Midbrain (tissue), 1 donor: Measurements from ENCODE around the gene VIPR2.

Source experiments
- DNase-seq: peaks from one replicate; lab custom pipeline; 2025; lab: John Stamatoyannopoulos, UW

VIPR2 gene

DNA sequence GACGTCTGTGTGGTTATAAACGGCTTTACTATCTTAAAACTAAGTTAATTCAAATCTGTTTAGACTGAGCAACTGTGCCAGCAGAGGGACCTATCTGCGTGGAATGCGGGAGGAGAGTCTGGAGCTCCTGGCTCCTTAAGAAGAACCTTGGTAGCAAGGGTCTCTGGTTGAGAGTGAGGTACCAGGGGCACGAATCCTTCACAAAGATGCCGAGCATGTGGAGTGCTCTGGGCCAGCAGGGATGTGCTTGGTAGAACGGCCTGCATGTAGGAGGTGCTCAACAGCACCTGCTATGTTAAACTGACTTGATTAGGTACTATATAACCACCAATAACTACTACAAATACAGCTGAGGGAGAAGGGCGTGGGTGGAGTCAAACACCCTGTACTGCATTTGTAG lies 102.6 kb downstream of the VIPR2 start:
- DNase-seq = no peak

DNA sequence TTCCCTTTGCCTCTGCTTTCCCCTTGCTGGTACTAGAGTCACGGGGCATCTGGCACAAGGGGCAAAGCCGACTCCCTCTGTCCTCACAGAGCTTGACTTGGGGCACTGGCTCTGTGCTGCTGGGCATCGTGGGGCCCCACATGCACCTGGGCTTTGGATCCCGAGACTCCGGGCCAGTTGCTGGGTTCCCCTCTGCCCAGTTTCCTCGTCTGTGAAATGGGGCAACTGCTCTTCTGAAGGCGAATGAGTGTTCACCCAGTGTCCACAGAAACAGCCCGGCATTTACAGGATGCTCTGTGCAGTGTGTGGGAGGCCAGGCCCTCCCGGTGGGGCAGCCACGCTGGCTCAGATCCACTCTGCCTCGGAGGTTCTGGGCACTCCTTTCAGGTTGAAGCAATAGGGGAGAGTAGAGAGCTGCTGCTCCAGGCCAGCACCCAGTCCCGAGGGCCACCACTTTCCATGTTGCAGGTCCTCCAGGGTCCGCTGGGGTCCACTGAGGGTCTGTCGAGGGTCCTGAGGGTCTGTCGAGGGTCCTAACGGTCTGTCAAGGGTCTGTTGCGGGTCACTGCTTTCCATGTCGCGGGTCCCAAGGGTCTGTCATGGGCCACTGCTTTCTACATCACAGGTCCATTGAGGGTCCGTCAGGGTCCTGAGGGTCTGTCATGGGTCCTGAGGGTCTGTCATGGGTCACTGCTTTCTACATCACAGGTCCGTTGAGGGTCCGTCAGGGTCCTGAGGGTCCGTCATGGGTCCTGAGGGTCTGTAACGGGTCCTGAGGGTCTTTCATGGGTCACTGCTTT lies 103.6 kb downstream of the VIPR2 start:
- DNase-seq = no peak

DNA sequence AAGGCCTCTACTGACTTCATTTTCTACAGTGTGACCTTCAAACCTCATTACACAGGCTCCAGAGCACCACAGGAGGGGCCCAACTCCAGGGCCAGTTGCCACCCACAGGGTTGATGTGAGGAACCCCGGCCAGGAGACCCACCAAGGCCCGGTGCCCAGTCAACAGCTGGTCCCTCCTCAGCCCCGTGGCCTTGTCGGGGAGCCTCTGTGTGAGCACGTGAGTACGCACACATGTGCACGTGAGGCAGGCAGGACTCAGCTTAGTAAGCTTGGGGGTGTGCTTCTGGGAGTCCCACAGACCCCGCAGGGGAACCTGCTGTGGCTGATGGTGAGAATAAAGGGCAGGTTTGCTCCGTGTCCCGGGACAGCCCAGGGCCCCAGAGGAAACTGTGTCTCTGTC lies 104.5 kb downstream of the VIPR2 start:
- no peak for DNase-seq

DNA sequence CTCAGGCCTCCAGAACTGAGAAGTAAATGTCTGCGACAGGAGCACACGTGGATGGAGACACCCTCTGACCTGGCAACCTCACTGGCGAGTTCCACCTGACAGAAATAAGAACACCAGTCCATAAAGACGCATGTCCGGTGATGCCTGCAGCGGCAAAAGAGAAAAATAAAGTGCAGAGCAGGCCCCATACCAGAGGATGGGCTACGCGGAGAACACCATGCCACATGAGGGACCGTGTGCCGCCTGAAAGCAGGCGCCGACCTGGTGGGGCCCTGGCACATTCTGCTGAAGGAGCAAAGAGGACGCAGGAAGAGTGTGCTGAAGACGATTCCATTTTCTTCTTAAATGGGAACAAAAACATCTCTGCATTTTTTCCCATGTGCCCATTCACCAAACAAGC lies 105.0 kb downstream of the VIPR2 start:
- no peak for DNase-seq

DNA sequence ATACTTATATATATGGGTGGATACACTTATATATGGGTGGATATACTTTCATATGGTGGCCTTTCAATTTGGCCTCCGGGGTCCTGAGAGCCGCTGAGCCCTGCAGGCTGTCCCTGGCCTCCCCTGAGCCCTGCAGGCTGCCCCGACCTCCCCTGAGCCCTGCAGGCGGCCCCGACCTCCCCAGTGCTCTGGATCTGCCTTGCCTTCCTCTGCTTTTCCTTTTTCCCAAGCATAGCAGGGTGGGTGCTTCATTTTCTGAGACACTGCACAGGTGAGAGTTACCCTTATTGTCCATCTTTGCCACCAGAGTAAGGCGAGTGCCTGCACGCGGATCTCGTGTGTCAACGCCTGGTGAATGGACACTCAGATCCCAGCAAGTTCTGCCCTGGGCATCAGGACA lies 106.6 kb downstream of the VIPR2 start:
- DNase-seq = no peak

DNA sequence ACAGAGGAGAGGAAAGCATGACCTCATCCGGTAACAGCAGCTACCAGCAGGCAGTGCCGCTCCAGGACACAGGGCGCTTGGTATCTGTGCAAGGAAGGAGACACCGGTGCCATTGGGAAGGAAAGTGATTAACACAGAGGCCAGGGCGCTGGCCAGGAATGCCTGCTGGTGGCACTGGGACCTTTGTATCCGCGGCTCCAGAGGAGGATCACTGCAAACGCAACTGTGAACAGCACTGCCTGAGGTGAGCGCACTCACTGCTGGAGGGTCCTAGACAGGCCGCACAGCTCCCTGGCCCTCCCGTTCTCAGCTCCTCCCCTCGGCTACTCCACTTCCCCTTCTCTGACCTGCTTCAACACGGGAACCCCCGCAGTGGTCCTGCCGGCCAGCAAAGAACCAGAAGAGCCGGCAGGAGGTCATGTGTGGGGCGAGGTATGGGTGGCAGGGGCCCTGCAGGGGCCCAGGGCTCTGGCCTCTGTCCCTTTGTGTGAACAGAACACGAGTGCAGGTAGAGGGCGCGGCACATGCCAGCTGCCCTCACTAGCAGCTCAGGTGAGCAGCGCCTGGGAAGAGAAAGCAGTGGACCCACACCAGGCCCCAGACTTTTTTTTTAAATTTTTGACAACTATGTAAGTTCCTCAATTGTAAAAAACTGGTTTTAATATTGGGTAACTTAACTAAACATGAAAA lies 107.6 kb downstream of the VIPR2 start:
- no peak for DNase-seq

DNA sequence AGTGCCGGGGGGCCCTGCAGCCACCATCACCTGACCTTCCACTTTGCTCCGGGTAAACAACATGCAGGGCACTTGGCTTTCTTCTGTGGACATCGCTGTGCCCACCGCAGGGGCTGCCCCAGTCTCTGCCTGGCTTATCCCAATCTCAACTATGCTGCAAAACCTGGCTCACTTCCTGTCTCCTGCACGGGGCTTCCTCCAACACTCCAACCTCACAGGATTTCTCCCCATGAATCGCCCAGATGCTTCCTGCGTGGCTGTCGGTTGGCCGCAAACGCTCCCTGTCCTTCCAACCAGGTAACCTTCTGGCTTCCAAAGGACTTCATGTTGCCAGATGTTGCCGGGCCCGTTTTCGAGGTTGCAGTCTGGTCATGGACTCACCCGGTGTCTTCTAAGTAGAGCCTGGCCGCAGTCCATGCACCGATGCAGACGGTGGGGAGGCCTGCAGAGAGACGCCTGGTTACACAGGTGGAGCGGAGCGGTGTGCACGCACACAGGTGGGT lies 109.0 kb downstream of the VIPR2 start:
- DNase-seq = no peak

DNA sequence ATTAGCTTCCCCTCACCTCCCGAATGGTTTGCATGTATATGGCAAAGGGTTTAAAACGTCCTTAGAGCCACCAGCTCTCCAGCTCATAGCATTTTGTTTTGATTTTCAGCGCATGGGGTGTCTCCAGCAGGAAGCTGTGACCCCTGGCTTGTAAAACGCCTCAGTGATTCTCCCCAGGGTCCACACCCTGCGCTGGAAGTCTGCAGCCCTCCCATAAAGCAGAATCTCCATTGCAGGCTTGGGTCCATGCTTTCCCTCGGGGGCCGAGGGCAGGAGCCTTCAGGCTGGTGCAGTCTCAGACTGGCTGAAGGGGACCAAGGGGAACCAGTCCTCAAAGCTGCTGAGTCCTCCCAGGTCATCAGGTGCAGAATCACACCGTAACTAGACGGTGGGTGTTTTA lies 109.7 kb downstream of the VIPR2 start:
- no peak for DNase-seq

DNA sequence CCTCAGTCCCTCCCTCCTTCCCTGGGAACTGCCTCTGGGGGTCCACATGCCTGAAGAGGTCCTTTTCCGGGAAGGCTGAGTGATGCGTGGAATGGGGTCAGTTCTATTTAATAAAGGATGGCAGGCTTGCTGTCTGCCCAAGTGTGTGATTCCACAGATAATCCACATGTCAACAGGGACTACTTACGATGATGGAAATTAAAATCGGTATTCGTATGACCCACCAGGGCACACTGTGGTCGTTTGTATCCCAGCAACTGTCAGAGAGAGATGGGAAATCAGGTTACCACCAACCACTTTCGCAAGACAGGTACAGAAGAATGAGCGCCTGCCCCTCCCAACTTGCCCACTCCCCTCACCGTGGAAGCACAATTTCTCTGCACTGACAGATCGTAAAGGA lies 110.3 kb downstream of the VIPR2 start:
- DNase-seq = no peak

DNA sequence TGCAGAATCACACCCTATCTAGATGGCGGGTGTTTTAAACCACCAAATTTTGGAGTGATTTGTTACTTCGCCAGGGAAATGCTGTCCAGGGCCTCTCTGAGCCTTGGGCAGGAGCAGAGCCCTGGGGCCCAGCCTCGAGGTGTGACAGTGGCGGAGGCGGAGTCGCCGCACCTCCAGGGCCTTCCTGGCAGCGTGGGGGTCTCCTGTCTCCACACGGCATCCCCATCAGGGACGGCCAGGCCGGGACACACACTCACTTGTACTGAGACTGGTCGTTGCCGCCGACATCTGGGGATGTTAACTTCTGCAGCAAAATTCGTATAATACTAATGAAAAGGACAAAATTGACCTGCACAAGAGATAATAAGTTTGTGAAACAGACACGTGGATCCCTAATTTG lies 110.7 kb downstream of the VIPR2 start:
- DNase-seq = no peak

DNA sequence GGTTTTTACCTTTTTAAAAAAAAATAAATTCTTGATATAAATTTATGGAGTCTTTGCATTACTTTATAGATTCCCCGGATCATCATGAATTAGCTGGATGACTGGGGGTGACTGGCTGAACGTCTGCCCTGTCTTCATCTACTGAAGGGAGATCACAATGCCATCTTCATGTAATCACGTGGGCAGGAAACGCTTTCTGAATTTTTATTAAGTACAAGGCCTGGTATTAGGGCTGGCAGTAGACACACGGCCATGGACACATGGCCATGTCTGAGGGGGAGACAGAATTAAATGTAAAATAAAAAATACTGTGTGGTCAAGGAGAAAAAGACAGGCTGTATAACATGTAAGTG lies 111.2 kb downstream of the VIPR2 start:
- peak; percentile 32 for DNase-seq

DNA sequence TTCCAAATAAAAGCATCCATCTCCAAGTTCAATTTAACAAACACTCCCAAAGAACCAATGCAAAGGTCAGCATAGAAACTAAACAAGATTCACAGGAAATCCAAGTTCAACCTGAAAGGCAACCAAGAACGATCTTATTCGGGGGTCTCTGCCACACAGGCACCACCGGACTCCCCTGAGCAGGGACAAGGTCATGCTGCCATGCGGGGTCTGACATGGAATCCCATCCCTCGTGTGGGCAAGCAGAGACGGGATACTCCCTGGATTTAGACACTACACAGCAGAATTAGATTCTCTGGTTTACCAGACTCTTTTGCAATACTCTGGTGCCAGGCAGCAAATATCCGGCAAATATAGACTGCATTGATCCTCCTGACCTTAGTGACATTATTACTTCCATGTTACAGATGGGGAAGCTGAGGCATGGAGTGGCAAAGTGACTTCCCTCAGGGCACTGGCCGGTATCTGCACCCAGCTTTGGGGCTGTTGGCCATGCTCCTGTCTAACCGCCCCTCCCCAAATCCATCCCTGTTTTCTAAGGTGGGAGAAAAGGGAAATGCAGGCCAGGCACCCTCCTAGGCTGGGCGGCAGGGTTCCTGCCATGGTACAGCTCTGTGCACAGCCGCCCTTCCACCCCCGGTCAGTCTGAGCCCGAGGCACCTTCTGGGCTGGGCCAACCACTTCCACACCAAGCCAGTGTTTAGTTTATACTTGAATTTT lies 111.8 kb downstream of the VIPR2 start:
- DNase-seq = no peak

DNA sequence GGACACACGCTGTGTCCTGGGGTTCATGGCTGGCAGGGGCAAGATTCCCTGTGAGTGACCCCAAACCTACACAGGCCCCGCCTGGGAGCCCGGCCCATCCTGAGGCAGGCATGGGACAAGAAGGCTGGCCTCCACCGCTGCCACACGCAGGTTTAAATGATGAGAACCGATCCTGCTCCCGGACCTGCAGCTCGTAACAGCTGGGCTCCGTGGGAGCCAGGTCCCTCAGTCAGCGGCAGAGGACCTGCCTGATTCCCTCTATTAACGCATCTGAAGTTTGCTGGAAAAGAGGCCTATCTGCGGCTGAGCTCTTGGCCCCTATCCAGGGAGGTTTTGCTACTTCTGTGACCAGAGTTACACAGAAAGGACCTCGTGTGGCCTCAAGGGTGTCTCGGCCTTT lies 112.3 kb downstream of the VIPR2 start:
- DNase-seq = no peak

DNA sequence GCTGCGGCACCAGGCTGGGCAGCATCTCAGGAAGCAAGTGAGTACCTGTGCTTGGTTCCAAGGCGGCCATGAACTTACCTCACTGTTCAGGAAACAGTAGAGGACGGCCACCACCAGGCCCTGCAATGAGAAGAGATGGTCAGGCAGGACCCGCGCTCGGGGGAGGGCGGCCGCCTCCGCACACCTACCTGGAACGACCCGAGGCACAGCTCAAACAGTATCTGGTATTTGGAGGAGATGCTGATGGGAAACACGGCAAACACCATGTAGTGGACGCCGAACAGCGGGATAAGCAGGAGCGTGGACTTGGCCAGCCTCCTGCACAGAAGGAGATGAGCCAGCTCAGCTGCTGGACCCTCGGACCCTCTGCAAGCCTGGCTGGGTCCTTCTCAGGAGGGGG lies 112.9 kb downstream of the VIPR2 start:
- no peak for DNase-seq

DNA sequence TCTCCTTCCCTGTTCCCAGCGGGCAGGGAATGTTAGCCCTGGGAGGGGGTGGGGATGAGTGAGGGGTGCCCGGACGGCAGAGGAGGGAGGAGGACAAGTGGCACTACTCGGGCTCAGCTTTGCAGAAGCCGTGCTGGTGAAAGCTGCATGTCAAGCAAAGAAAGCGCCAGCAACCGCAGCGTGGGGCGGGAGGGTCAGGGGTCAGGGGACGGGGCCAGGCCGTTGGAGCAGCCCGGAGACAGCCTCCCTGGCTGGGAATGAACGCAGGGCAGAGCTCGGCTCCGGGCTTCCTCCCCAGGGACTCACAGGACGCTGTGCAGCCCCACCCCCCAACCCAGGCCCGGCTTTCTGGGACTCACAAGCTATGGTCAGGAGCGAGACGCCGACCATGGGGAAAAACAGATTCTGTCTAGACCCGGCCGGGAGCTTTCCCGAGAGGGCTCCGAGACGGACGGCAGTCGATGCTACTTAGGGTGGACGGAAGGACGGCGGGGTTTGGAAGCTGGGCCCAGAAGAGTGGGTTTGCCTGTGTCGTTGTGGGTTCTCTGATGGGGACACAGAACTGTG lies 113.4 kb downstream of the VIPR2 start:
- no peak for DNase-seq

DNA sequence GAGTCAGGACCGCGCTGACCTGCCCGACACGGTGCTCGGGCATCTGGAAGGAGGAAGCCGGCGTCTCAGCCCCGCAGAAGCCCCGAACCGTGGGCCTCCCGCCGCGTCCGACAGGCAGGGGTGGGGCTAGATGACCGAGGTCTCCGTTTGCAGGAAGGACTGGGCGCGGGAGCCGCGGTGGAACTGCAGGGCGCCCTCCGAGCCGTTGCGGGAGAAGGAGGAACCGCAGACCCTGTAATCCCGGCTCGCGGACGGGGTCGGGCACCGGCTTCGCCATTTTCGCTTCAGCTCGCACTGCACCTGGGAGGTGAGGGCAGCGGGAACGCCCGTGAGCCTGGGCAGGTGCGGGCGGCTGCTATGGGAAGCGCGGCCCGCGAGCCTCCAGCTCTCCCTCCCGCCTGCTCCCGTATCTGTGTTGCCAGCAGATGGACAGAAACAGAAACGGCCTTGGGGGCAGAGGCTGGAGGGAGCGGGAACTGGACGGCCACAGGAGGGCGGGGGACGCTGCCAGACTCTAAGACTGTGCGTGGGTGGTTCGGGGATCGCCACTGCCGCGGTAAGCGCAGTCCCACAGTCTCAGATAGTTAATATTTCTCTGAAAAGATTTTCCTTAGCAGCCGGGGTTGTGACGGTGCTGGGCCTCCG lies 114.1 kb downstream of the VIPR2 start:
- peak; percentile 22 for DNase-seq

DNA sequence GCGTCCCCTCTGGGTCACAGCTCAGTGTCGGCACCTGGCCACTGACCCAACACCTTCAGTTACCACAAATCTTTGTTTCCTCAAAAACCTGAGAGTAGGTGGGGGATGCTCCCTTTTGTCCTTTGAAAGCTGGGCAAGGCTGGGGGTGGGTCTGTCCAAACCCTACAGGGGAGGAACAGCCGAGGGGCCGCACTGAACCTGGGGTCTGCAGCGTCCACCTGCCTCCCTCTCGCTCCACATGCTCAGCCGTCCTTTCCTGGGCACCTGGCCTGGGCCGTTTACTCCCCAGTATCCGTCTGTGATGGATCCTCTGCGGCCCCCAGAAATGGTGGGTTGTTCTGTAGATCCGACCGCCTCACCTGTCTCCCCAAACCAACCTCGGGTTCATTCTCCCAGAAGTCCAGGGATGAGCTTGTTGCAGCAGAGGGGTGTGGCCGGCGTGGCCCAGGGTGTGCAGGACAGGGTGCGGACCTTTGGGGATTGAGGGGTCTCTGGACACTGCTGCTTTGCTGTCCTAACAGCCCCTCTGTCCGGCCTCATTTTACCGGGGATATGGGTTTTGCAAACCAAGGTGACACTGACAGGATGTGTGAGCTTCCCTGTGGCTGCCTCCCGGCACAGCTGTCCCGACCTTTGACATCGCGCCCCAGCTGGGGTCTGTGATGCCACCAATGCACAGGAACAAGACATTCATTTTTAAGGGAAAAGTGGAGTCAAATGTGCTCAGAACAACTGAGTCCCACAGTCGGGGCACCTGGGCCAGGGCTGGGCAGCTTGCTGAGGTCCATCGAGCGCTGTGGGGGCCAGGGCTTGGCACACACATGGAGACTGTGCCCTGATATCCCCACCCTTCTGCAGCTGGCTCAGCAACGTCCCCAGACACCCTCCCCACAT lies 115.9 kb downstream of the VIPR2 start:
- DNase-seq = no peak

DNA sequence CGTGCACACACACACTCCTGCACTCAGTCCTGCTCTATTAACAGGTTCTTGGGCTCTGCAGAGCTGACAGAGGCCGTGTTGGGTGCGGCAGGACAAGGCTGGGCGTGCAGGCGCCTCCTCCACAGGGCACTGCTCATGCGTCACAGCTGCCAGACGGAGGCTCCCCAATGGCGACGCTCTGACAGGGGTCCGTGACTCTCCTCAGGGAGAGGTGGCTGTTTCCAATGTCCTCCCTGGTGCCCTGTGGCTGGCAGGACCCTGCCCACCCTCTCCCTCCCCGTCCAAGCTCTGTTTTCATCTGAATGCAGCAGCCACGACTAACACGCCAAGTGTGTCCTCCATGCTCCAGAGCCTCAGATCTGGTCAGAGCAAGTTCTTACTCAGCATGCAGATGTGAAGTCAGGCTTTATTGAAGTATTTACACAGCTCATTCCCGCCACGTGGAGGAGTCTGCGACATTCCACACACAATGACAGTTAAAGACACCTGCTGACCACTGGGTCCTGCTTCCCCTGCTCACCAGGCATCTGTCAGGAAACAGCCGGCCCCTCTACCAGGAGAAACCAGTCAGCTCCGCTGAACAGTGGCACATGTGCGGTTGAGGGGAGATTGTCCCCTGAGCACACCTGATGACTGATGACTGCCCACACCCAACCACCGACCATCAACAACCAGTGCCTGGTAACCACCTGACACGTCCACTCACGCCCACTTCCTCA lies 116.7 kb downstream of the VIPR2 start:
- no peak for DNase-seq

DNA sequence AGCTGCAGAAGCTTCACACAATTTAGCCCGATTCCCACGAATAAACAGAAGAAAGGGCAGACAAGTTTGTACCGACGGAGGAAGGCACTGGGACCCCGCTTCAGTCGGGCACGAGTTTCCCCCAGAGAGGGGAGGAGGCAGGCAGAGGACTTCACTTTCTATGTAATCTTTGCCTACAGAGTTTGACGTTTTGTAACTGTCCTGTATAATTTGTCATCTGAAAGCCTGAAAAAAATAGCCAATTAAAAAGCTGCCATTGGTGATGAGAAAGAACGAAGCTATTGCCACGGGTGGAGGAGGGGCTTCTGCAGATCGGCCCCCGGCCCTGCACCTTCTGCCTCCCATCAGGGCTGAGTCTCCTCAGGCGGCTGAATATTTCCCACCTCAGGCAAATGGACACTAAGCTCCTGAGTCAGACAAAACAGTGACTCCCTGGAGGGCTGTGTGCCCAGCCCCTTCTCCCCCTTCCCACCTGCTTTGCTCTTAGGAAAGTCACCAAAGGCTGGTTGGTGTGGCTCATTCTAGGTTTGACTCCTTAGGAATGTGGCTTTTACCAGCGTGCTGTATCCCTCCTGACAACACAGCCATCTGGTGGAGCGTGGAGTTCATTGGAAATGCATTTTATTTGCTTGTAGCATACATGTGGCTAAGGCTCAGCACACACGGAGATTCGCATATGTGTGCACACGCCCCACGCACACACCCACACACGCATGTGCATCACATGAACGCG lies 117.4 kb downstream of the VIPR2 start:
- no peak for DNase-seq
